Stromal cell of bone marrow (primary cell): ENCODE measurements around the gene TMEM40.
"Not testable (repeated sequence)": the region's sequence is repeated elsewhere in the genome, so short reads cannot be mapped to it uniquely, and the experiment has no call there.

Experiments used
- DNase-seq: peaks from one replicate; pipeline ENCODE4 v3.0.0-alpha.2; 2012; ENCODE audit warnings: low read depth

The TMEM40 gene, protein sequence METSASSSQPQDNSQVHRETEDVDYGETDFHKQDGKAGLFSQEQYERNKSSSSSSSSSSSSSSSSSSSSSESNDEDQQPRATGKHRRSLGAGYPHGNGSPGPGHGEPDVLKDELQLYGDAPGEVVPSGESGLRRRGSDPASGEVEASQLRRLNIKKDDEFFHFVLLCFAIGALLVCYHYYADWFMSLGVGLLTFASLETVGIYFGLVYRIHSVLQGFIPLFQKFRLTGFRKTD

DNA sequence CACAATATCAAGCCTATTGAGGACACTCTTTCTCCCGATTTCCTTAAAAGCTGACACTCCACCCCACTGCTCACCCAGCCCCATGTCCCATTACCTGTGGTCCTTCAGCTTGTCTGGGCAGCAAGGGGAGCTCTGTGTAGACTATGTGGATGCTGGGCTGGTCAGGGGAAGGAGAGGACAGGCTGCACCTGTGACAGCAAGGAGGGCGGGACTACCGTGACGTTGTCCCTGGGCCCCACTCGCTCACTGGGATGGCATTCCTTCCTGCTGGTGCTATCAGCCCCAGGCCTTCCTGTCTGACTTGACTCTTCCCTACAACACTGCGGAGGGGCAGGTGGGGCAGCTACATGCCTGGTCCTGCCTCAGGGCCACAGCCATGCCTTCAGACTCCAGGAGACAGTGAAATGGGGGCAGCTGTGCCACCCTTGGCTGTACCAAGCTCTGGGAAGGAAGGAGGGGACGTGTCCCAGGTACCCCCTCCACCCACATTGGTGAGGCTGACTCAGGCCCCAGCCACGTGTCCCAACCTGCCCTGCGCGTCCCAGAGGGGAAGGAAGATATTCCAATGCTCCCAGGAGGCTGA, at the start of gene TMEM40:
TSS of gene TMEM40 (minus strand) at position 163 of the 583 bp plus-strand sequence. CDS start 9,427 bp downstream, outside the sequence.
- DNase-seq: no peak

DNA sequence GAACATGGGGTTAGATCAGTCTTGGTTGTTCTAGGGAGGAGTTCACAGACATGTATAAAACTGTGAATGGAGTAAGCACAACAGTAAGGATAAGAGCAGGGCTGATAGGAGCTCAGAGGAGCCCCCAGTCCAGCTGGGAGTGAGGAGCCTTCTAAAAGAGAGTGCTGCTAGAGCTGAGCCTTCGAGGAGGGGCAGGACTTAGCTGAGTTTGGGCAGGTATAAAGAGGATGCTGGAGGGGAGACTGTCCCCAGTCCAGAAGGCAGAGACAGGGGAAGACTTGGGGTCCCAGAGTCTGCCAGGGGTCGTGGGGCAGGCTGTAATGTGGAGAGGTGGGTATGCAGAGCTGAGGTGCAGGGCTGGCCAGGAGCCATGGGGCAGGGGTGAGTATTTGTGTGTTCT, 49.5 kb upstream of the TMEM40 start:
- DNase-seq: no peak

DNA sequence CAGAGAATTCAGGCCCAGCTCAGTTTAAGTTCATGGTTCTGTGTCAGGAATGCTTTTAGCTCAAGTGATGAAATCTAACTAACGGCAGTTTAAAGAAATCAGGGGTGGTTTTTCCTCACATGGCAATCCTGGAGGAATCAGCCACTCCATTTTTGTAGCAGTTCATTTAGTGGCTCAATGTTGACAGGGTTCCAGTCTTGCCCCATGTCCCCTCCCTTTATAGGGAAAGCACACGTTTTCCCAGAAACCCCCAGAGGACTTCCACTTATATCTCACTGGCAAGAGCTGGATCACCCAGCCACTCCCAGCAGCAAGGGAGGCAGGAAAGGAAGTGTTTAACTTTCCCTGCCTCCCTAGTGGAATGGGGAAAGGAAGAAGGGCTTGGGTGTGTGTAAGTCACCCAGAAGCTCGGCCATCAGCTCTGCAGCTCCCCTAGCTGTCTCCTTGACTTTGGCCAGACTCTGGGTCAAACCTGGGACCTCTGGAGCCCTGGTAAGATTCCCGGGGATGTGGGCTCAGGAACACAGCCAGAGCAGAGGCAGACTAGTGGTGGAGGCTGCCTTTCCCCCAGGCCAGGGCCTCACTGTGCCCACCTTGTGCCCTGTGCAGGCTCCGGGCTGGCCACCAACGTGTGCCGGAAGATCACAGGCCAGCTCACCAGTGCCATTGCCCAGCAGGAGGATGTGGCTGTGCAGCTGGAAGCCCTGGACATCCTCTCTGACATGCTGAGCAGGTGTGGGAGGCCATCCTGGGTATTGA, 48.7 kb upstream of the TMEM40 start:
- no peak for DNase-seq

DNA sequence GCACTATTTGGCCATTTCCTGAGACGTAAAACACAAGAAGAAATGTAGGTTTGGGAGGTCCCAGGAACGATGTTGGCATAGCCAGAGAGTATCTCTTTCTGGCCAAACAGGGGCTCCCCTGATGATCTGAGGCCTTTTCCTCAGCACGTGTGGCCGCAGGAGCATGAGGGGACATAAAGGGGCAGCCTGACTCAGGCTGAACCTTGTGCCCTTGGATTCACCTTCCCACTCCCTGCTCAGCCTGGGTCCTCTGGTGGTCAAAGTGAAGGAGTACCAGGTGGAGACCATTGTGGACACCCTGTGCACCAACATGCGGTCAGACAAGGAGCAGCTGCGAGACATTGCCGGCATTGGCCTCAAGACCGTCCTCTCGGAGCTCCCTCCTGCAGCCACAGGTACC, 48.0 kb upstream of the TMEM40 start:
- no peak for DNase-seq

DNA sequence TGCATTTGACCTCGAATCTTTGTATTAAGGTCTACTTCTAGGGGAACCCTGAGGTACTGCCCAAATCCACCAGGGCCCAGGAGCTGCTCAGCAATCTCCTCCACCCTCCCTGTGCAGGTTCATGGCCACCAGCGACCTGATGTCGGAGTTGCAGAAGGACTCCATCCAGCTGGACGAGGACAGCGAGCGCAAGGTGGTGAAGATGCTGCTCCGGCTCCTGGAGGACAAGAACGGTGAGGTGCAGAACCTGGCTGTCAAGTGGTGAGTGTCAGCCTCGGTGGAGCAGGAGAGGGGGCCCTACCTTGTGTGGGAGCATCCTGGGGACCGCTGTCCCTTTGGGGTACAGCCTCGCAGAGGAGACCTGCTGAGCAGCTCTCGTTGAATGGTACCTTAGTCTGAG, 44.3 kb upstream of the TMEM40 start:
- no peak for DNase-seq

DNA sequence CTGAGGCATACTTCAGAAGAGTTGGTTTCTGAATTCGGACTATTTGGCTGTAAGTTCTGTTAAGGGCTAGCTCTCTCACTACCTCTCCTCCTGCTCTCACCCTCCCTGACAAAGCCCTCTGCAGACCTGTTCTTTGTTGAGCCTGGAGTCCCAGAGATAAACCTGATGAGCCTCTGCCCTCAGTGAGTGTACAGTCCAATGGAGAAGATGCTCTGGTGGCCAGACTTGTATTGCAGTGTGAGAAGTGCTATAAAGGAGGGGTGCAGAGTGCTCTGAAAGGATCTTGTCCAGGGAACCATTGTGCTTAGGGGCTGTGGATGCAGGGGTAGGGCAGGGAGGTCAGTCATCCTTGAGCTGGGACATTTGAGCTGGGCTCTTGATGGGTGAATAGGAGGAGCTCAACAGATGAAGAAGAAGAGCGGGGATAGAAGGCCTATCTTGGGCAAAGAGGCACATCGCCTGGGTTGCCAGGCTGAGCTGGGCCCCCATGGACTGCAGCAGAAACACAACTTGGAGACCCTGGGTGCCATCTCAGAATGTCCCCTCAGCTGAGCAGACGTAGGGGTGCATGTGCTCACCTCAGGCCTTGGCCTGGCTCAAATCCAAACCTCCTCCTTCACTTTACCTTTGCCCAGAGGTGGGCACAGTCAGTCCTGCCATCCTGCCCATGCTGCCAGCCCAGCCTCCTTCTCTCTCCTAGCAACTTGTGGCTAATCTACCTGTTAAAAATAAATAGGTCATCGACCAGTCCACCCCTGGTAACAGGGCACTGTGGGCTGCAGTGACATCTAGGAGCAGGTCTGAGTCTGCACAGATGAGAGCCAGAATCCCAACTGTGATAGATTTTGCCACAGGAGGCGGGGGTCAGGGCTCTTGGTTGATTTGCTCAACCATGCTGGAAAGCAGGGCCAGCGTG, 40.7 kb upstream of the TMEM40 start:
- DNase-seq: no peak

DNA sequence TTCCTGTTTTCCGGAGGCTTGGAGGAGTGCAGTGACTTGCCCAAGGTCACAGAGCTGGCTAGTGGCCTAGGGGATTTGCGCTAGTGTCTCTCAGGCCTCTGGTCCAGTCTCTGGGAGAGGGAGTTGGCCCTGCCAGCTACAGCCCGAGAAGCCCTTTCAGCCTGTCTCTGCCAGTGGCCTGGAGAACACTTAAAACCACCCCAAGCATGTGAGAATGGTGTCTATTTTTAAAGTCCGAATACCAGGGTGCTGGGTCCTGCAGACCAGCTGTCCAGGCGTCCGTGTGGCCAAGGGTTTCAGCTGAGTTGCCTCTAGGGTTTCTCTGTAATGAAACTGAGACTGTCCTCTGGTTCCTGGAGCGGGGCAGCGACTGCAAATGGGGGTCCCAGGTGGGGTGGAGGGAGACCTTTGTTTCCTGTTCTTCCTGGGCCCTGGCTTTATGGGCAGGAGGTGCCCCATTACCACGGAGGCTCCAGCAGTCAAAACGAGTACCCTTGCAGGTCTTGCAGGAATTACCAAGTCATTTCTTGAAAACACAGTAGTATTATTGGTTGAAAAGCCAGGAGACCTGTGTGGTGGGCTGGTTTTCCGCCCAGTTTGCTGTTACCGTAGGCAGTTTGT, 39.6 kb upstream of the TMEM40 start:
- DNase-seq: no peak

DNA sequence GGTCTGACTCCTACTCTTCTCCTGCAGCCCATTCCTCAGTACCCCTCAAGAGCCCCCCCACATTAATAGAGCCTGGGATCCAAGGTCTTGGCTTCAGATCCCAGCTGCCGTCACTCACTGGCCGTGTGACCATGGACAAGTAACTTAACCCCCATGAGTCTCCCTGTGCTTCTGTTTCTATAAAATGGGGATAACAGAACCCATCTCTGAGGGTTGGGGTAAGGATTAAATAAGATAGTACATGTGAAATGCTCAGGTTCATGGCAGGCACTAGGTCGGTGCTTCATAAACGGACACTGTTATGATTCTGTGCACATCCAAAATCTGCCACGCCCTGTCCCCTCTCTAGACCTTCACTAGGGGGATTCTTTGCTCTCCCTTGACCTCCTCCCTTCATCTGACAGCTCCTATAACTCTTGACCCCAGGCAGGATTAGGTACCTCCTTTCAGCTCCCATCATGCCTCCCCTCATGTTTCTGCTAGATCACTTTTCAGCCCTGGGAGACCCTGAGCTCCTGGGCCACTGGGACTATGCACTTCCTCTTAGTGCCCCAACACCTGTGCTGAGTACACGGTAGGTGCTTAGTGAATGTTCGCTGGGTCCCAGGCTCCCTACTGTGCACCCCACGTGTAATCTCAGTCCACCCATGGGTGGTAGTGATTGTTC, 39.0 kb upstream of the TMEM40 start:
- no peak for DNase-seq

DNA sequence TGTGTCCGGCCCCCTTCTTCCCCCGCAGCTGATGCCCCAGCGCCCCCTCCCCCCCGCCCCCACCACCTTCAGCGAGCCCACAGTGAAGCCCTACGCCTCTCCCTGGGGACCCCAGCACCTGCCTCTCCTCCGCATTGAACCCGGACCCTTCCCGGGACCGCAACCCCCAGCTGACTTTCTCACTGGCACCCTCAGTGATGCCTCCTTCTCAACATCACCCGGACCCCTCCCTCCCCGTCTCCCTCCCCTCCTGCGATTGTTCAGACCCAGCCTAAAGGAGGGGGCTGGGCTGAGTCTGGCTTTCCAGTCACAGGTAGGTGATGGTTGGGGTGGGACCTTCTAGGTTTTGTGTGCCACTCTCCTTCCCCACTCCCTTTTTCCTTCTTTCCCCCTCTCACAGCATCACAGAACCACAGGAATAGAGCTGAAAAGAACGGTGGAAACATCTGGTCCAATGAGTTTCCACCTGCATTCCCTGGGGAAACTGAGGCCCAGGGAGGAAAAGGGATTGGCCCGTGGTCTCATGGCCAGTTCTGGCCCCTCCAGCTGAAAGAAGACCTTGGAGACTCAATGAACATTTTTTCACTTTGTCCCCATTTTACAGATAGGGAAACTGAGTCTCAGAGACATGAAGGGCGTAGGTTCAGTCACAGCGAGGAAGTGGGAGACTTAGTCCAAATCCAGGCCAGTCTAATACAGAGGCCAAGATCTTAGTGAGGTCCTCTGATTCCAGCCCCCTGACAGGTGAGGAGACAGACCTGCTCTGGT, 38.2 kb upstream of the TMEM40 start:
- no peak for DNase-seq

DNA sequence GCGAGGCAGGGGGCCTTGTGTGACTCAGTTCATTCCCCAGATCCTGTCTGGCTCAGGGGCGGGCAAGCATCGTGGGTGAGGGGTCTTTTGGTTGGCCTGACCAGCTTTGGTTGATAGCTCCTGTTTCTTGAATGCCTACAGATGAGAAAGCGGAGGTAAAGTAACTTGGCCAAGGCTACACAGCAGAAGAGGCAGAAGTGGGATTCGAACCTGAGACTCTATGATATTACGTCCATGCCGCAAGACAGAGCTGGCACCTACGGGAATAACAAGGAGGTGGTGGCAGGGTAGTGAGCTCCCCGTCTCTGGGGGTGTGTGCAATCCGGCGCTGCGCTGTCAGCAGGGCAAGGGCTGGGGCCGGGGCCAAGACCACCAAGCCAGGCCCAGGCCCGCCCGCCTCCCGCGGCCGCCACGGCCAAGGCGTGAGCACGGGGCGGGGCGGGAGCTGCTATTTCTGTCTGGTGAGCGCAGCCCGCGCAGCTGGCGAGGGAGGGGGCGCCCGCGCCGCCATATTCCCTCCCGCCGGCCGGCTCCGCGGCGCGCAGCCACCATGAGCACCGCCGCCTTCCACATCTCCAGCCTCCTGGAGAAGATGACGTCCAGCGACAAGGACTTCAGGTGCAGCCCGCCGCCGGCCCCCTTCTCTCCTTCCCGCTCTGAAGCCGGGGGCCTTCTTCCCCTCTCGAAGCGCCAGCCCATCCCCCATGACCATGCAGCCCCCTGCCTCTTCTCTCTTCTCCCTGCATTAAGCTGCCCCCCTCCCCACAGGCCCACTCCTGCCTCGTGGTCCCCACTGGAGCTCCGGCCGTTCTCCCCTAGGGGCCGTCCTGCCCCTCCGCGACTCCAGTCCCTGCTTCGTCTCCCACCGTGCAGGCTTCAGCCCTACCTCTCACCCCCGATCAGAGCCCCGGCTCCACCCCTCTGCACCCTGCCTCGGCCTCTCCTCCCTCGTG, 37.4 kb upstream of the TMEM40 start, which contains the start of gene CAND2:
TSS of gene CAND2 (plus strand) at position 510 of the 953 bp plus-strand sequence. CDS start at position 551, 41 bp downstream.
- DNase-seq: peak; percentile 10

DNA sequence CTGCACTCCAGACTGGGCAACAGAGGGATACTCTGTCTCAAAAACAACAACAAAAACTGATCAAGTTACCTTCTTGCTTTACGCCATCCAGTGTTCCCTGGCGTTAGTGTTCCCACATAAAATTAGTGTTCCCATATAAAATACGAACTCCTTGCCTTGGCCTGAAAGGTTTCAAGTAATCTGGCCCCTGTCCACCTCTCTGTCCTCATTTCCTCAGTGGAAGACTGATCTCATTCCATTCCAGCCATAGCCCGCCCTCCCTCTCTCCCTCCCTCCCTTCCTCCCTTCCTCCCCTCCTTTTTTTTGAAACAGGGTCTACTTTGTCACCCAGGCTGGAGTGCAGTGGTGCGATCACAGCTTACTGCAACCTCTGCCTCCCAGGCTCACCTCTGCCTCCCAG, 34.6 kb upstream of the TMEM40 start:
- no peak for DNase-seq

DNA sequence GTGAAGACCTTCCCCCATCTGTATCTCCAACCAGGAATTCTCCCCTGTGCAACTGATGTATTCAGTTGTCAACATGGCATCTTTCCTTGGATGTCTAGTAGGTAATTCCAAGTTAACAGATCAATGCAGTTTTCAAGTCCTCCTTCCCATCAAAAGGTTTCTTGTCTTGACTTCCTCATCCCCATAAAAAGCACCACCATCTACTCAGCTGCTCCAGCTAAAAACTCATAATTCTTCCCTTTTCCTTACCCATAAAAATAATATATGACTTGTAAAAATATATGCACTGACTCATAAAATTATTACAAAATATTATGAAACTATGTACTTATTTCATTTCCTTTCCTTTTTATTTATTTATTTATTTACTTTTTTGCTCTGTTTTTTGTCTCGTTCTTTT, 32.4 kb upstream of the TMEM40 start:
- DNase-seq: no peak

DNA sequence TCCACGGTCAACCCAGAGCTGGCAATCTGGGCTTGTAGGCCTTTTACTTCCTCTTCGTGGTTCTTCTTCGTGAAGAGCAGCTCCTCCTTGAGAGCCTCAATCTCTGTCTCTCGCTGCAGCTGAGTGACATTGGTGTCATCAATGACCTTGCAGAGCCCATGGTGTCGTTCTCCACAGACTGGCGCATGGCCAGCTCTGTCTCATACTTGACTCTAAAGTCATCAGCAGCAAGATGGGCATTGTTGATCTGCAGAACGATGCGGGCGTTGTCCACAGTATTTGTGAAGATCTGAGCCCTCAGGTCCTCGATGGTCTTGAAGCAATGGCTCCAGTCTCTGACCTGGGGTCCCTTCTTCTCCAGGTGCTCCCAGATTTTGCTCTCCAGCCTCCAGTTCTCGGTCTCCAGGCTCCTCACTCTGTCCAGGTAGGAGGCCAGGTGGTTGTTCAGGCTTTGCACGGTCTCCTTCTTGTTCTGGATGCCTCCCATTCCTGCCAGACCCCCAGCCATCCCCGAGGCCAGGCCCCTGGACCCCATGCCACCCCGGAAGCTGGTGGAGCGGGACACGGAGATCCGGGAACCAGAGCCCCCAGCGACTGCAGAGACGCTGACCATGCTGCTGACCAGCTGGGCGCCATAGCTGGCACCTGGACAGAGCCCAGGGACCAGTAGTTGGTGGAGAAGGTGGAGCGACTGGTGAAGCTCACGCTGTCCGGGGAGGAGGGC, 29.1 kb upstream of the TMEM40 start:
- DNase-seq: not testable (repeated sequence)

DNA sequence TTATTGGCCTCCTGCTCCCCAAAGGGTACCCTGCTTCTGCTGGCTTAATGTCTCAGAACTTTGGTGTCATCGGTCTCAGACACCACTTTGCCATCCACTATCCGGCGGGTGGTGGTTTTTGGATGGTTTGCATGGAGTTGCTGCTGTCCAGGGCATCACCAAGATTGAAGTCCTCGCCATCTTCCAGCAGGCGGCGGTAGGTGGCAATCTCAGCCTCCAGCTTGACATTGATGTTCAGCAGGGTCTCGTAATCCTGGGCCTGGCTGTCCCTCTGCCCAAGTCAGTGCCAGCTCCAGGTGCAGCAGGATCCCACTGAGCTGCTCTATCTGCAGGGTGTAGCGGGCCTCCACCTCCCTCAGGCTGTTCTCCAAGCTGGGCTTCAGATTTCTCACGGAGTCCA, 28.3 kb upstream of the TMEM40 start:
- DNase-seq: not testable (repeated sequence)

DNA sequence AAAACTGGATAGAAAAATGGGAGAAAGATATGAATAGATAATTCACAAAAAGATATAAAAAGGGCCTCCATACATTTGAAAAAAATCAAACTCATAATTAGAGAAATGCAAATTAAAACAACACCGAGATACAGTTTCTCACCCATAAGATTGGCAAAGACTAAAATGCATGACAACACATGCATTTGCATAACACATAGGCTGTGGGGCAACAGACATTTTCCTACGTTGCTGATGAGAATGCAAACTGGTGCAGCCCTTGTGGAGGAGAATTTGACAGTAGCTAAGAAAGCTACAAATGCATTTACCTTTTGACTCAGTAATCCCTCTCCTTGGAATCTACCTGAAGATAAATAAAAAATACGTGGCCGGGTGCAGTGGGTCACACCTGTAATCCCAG, 26.0 kb upstream of the TMEM40 start:
- no peak for DNase-seq

DNA sequence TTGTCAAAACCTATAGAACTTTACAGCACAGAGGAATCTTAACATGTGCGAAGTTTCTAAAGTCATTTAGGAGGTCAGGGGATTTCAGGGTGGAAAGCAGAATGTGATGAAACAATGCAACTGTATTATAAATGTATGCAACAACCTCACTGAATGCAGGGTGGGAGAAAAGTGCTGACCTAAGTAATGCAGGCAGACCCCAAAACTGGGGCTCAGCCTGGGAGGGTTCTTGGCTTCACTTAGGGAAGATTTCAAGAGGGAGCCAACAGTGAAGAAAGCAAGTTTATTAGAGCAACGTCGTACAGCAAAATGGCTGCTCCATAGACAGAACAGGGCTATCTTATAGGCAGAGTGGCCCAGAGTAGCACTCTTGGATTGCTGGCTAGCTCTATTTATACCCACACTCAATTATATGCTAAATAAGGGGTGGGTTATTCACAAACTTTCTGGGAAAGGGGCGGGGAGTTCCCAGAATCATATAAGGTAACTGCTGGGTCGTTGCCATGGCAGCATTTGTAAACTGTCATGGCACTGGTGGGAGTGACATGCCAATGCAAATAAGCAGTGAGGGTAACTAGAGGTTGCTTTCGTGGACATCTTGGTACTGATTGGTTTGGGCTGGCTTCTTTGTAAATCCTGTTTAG, 23.2 kb upstream of the TMEM40 start:
- DNase-seq: no peak

DNA sequence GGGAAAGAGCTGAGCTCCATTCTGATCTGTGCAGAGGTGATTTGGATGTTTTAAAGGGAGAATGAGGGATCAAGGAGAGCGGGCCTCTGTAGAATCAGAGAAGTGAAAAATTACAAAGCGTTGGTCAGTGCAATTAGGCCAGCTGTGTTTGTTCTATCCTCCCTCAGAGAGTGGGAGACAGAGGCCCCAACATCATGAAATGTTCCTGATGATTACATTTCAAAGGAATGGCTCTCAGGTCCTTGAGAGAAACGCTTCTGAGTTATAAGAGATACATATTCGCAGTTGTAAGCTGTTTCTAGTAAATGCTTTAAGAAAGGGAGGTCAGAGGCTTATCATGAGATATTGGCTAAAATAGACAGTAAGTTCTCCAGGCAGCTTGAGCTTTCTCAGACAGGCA, 21.7 kb upstream of the TMEM40 start:
- no peak for DNase-seq

DNA sequence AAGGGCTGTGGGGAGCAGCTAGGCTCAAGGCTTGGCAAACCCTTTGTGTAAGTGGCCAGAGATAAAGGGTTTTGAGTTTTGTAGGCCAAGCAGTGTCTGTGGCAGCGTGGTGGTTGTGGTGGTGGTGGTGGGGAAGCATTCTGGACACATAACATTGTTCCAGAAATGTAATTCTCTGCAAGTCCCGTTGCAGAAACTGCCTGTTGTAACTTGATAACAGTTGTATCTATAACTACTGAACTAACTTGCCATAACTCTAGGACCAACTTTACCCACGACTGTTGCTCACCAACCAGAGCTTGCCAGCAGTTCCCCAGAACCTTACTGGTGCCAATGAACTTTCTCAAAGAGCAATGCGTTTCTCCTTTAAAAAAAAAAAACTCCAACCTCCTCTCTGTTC, 18.1 kb upstream of the TMEM40 start:
- no peak for DNase-seq
